H1 (cell line): Measurements from ENCODE around the gene RFX2. TPM values are rescaled to one million over a fixed set of nuclear protein-coding genes. Genes with fewer than 3 reads are reported as not detected.

Source experiments
- ASH2L ChIP-seq: fragments of 200-600, 300-600 bp; sonication (generic); IDR thresholded peaks from one replicate; pipeline ENCODE4 v1.7.1; 2017; ENCODE audit warnings: low read length
- CHD2 ChIP-seq: IDR thresholded peaks from 2 replicates; pipeline ENCODE4 v1.6.1; 2012; ENCODE audit warnings: low read length, improper control_type of control experiment
- E2F6 ChIP-seq: IDR thresholded peaks from 2 replicates; pipeline ENCODE4 v1.6.1; 2012; ENCODE audit warnings: inconsistent platforms
- MAFK ChIP-seq: IDR thresholded peaks from 2 replicates; pipeline ENCODE4 v1.6.1; 2012; ENCODE audit warnings: low read depth, mild to moderate bottlenecking, improper control_type of control experiment, low read length
- POU5F1 ChIP-seq: IDR thresholded peaks from 2 replicates; pipeline ENCODE4 v1.6.1; 2011; ENCODE audit warnings: low read depth, mild to moderate bottlenecking, low read length, moderate library complexity
- polyA plus RNA-seq, 7 experiments: library from polyadenylated mRNA; depleted of rRNA in 3 of 7; stranded (reverse) in 5 of 7; unstranded in 2 of 7; fragments of >200 nt in 5 of 7; fragments of 200-250 nt in 2 of 7; gene quantifications; 1 replicate in 5 of 7; 2 replicates in 1 of 7; 4 replicates in 1 of 7; pipeline versions ENCODE4 v1.2.1 to v1.2.3, GENCODE V29; 2011 to 2013; ENCODE audit warnings: missing spikeins in 2 of 7, mixed read lengths in 2 of 7
- total RNA-seq: library from RNA; stranded (reverse); fragmentation: NEBNext Ultra II Directional; extraction: Animal tissue kit (Norgen Biotek cat#: 25700); gene quantifications from 2 replicates; pipeline ENCODE4 v1.2.1, GENCODE V29; 2021

RFX2 gene
- total and polyA plus RNA-seq, 2 of the 8 experiments (the other 6 are each of a cell fraction or from before 2014, with no cell fraction given) = 4.8 to 5.3 TPM

GRCh38 chr19:6126335-6126974 is 16.2 kb upstream of the RFX2 start (continued):
- TF ChIP-seq CHD2 (no peak), E2F6 (no peak), MAFK (no peak), ASH2L (no peak), POU5F1 (no peak)
